HG03432 (cell line): ENCODE measurements around the gene GNAZ.

ENCODE experiments used
- ATAC-seq: cut with Tn5 transposase; IDR thresholded peaks from one replicate; pipeline ENCODE4 v1.9.1; 2021; ENCODE audit warnings: mild to moderate bottlenecking, moderate library complexity; ENCODE audit not compliant: unreplicated experiment

GNAZ gene

GRCh38 chr22:23075525-23076216 is 5.4 kb downstream of the GNAZ start:
- no peak for ATAC-seq

- no peak for ATAC-seq
These were observed 6.7 kb downstream of the GNAZ start for GRCh38 chr22:23076896-23077572.

DNA sequence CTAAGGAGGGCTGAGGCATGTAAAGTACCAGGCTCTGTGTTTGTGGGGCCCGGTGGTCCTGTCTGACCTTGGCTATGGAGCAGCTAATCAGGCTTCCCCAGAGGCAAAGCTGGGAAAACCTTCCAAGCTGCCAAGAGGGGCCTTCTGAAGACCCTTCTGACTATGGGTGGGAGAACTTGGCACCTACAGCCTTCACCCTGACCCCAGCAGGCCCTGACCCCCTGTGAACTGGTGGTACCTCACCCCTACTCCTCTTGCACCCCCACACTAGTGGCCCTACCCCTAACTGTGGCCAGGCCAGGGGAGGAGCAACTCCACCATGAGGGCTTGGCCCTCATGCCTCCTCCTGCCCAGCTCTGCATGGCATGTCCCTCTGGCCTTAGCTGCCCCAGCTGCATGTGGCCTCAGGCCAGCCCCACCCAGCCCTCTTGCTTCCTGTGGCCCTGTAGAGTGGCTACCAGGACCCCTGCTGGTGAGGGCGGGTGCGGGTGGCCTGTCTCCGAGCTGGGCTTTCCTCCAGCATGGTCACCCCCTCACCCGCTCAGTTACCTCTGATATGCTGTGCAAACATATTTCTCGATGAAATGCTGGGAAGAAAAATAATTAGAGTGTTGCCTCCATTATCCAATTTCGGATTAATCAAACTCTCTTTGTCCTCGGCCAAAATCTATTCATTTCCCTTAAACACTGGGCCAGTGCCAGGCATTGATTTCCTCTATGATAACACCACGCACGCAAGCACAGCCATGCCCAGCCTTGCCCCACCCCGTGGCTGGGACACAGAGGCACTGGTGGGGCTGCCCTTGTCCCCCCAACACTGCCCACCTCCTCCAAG is 7.5 kb downstream of the GNAZ start:
- ATAC-seq: no peak

- ATAC-seq: no peak
These were observed 8.1 kb downstream of the GNAZ start for GRCh38 chr22:23078462-23078787.

- no peak for ATAC-seq
These were observed 9.0 kb downstream of the GNAZ start for GRCh38 chr22:23079240-23079768.

- no peak for ATAC-seq
These were observed 9.6 kb downstream of the GNAZ start for GRCh38 chr22:23079814-23080521.

DNA sequence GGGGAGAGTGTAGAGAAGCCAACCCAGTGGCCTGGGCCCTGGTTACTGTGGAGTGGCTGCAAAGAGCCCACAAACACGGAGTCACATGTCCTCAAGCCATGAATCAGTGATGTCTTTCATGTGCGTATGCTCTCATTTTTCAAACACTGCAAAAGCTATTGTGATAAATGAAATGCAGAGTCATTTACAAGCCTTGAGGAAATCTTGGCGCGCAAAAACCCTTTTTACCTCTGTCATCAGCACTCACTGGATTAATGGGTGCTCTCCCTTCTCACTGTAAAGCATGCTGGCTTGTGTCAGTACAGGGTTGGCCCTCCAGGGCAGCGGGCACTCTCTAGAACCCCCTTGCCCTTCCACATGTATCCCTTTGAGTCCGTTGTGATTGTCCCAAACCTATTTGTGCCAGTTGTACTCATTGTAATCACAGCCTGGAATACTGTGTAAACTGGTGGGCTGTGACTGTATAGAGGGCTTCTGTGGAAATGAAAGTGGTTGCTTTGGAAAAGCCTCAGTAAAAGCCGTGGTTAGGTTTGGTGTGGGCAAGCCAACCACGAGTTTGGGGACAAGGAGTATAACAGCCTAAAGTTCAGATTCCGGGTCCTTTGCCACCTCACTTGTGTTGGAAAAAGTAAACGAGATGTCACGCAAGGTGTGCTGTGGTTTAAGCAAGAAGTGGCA is 10.4 kb downstream of the GNAZ start:
- no peak for ATAC-seq

DNA sequence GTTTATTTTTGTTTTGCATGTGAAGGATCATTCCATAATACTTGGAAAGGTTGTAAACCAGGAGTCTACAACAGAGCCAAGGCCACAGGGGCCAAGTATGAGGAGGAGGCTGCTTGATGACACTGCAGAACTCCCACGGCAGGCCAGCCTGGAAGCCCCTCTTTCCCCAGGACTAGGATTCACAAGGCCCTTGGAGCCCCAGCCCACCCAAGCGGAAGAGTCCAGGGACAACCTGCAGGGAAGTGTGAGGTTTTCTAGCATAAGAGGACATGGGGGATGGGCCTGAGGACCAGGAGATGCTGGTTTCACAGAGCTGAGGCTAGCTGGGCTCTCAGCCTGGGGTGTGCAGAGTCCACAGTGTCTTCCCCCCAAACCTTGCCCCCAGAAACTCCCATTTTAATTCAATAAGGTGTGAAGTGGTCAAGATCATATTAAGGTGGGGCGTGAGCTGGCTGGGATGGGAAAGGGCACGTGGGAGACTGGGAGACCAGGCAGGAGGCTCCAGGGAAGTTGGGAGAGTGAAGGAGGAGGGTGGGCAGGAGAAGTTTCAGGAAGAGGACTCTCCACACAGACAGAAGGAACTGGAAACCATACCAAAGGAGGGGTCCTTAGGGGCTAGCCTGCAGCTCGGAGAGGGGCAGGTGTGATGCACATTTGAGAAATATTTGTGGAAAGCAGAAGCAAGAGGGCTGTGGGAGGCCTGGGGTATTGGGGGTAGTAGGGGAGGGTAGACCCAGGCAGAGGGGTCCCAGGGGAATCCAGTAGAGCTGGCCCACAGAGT is 12.4 kb downstream of the GNAZ start:
- no peak for ATAC-seq

DNA sequence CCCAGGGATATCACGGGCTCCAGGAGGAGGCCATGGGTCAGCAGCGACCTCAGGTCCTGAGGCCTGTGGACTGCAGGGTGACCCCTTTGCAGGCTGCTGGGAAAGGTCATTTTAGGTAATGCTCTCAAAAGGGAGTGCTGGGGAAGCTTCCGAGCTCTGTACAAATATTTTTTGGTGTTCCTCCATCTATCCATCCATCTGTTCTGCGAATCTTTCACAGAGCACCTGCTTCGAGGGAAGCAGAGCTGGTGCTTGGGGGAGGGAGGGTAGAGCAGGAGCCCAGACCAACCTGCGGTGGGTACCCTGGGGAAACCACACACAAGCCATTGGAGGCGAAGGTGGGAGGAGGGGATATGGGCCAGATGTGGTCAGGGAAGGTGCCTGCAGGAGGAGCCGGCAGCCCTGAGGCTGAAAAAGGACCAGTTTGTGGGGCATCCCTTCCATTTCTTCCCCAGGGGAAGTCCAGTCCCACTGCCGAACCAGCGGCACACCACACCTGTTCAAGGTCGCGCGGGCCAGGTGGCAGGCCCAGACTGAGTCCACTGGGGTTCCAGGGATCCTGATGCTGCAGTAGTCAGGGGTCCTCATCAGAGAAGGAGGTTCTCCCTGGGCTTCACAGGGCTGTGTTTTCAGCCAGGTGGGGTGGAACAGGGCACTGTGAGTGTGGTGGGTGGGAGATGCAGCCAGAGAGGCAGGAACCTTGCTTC is 13.1 kb downstream of the GNAZ start:
- no peak for ATAC-seq

GRCh38 chr22:23084453-23085350 is 14.4 kb downstream of the GNAZ start:
- ATAC-seq: no peak

GRCh38 chr22:23085351-23085671 is 15.0 kb downstream of the GNAZ start:
- ATAC-seq: no peak

GRCh38 chr22:23085785-23086184 is 15.5 kb downstream of the GNAZ start:
- no peak for ATAC-seq

DNA sequence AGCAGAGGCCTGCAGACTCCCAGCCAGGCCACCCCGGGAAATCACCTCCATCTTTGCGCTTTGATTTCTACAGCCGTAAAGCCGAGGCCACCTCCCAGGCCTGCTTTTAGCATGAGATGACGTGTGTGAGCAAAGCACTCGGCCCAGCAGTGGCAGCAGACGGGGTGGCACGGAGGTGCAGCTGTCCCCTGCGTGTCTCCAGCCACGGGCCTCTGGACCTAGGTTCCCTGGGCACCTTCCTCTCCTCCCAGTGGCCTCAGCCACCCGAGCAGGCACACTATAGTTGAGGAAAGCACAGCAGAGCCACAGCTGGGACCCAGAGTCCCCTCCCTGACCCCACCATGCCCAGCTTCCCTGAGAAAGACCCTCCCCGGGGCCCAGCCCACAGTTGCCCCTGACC is 15.9 kb downstream of the GNAZ start:
- ATAC-seq: no peak

- ATAC-seq: no peak
These were observed 16.5 kb downstream of the GNAZ start for GRCh38 chr22:23086787-23087186.

GRCh38 chr22:23088199-23088604 is 17.9 kb downstream of the GNAZ start:
- no peak for ATAC-seq

DNA sequence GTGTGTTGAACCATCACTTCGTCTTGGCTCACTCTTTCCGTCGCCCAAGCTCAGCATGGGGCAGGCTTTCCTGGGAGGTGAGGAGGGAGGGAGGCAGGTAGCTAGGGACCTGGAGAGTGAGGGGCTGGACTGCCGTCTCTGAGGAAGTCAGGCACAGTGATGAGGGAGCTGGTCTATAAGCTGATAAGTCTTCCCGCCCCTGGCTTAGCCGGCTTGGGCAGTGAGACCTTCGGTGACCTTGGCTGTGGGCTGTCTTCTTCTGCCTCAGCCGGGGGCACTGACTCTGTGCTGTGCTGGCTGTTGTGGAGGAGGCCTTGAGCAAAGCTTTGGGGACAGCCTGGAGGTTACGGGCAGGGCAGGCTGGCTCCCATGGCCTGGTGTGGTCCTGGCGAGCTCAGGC is 18.7 kb downstream of the GNAZ start:
- no peak for ATAC-seq

DNA sequence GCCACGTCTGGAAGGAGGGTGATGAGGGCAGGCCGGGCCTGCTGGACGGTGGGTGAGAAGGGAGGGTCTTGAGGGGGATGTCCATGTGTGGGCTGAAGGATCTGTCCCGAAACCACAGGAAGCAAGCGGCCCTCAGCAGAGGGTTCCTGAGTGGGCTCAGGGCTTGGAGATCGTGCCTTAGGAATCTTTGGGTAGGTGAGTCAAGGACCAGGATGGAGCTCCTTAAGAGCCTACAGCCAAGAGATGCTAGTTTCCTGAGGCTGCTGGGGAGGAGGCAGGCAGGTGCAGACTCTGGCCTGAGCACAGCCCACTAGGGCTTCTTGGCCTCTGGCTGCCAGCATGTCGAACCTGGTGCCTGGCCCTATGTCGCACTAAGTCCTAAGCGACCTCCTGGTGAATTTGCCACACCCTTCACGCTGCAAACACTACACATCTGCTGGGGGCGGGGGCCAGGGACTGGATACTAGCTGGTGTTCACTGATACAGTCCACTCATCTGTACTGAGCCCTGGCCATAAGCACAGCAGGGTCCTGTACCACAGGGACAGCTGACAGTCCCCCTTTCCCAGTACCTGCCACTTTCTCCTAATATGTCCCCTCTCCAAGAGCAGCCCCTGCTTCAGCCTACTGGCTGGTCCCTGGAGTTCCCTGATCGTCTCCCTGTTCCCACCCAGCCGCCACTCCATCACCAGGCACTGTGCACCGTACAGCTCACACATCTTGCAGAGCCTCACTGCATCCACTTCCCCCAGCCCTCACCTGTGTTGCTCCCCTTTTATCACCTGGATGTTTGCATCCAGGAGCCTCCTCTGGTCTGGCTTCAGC is 19.5 kb downstream of the GNAZ start:
- no peak for ATAC-seq
